Stimulated activated CD4-positive, alpha-beta T cell treated with anti-CD3 and anti-CD28 coated beads, Interleukin-1b, Interleukin-23, amount 100 ng/mL, for 24 hours (primary cell): ENCODE results near the gene BHLHE23.

Experiments
- DNase-seq, 4 experiments: peaks; one replicate each; pipeline ENCODE4 v3.0.0-alpha.2; 2020; ENCODE audit warnings: low read depth in 4 of 4, low spot score in 1 of 4

The BHLHE23 gene

GRCh38 chr20:63006540-63007359 lies at the start of gene BHLHE23:
BHLHE23 (minus strand) TSS chr20:63006964; CDS start chr20:63006774, 190 bp downstream.
- no peak for DNase-seq

- DNase-seq, result no peak
These were observed 48.9 kb upstream of the BHLHE23 start for GRCh38 chr20:63055575-63056235.

- DNase-seq, result no peak
These were observed 48.0 kb upstream of the BHLHE23 start for GRCh38 chr20:63054681-63055240.

GRCh38 chr20:63054103-63054474 lies 47.3 kb upstream of the BHLHE23 start:
- DNase-seq, result no peak

- no peak for DNase-seq
These were observed 46.8 kb upstream of the BHLHE23 start for GRCh38 chr20:63053432-63054102.

GRCh38 chr20:63052571-63053431 lies 46.0 kb upstream of the BHLHE23 start:
- DNase-seq, result no peak

- DNase-seq, result no peak
These were observed 45.1 kb upstream of the BHLHE23 start for GRCh38 chr20:63051911-63052310.

- no peak for DNase-seq
These were observed 44.6 kb upstream of the BHLHE23 start for GRCh38 chr20:63051186-63051860.

- DNase-seq, result no peak
These were observed 43.6 kb upstream of the BHLHE23 start for GRCh38 chr20:63050406-63050805.

- DNase-seq, result no peak
These were observed 42.9 kb upstream of the BHLHE23 start for GRCh38 chr20:63049561-63050221.

- DNase-seq, result no peak
These were observed 42.4 kb upstream of the BHLHE23 start for GRCh38 chr20:63049191-63049518.

GRCh38 chr20:63048516-63049190 lies 41.9 kb upstream of the BHLHE23 start:
- no peak for DNase-seq

GRCh38 chr20:63047946-63048345 lies 41.2 kb upstream of the BHLHE23 start:
- DNase-seq, result no peak

- DNase-seq, result no peak
These were observed 40.5 kb upstream of the BHLHE23 start for GRCh38 chr20:63047267-63047666.

GRCh38 chr20:63046841-63047240 lies 40.1 kb upstream of the BHLHE23 start:
- DNase-seq, result no peak

- no peak for DNase-seq
These were observed 39.2 kb upstream of the BHLHE23 start for GRCh38 chr20:63045991-63046390.

GRCh38 chr20:63045401-63045800 lies 38.6 kb upstream of the BHLHE23 start:
- no peak for DNase-seq

- DNase-seq, result no peak
These were observed 37.8 kb upstream of the BHLHE23 start for GRCh38 chr20:63044605-63045004.

- no peak for DNase-seq
These were observed 37.4 kb upstream of the BHLHE23 start for GRCh38 chr20:63044204-63044600.
